Mucosa of descending colon (tissue), 3 donors: ENCODE results near the gene FCF1. TPM values are rescaled to one million over a fixed set of nuclear protein-coding genes. Genes with fewer than 3 reads are reported as not detected.

Experiments used
- ATAC-seq: fragments of 200-7000 bp; cut with Tn5 transposase; one replicate; pipeline ENCODE4 v1.9.1; 2020; ENCODE audit warnings: mild to moderate bottlenecking, moderate library complexity
- DNase-seq, 3 donors: peaks; one replicate each; pipeline ENCODE4 v3.0.0-alpha.2; 2020
- H3K36me3 ChIP-seq: fragments of 200-600 bp; one replicate; pipeline ENCODE4 v1.8.0; 2021; ENCODE audit warnings: low read depth, mild to moderate bottlenecking
- H3K4me1 ChIP-seq: fragments of 200-600 bp; one replicate; pipeline ENCODE4 v1.8.0; 2021; ENCODE audit warnings: low read depth, mild to moderate bottlenecking
- H3K4me3 ChIP-seq: fragments of 200-600 bp; one replicate; pipeline ENCODE4 v1.8.0; 2021; ENCODE audit warnings: mild to moderate bottlenecking
- H3K9me3 ChIP-seq: fragments of 200-600 bp; one replicate; pipeline ENCODE4 v1.8.0; 2021; ENCODE audit warnings: mild to moderate bottlenecking
- intact Hi-C, 2 donors: fragments of 100-400 bp; cut with DNase I in 1 of 2; cut with micrococcal nuclease in 1 of 2; formaldehyde crosslinking; loops; one replicate each; pipeline versions ENCODE4 v1.11.0 to v1.11.1; 2022; cut with DNase I, micrococcal nuclease
- total RNA-seq, 3 donors: library from RNA; stranded (reverse); fragmentation: NEBNext Ultra II Directional in 2 of 3; extraction: Animal tissue kit (Norgen Biotek cat#: 25700) in 2 of 3; gene quantifications; one replicate each; pipeline versions ENCODE4 v1.2.1 to v1.2.4, GENCODE V29; 2021 to 2023
- TF ChIP-seq, protein P1 (sequence below): fragments of 200-600 bp; IDR thresholded peaks from one replicate; pipeline ENCODE4 v1.8.0; 2022; ENCODE audit warnings: antibody characterized with exemption, mild to moderate bottlenecking
- donor health status: DM: no; HTN: no; CAD: no; lungs with moderate emphysema.
- donor health status: DM: no; HTN: no; CAD: no.
- donor health status: DM: no; HTN: yes; CAD: no.

The FCF1 gene
- total RNA-seq, 3 donors from 2014 or later: 31.7 to 46.5 (median 43.0) TPM

DNA sequence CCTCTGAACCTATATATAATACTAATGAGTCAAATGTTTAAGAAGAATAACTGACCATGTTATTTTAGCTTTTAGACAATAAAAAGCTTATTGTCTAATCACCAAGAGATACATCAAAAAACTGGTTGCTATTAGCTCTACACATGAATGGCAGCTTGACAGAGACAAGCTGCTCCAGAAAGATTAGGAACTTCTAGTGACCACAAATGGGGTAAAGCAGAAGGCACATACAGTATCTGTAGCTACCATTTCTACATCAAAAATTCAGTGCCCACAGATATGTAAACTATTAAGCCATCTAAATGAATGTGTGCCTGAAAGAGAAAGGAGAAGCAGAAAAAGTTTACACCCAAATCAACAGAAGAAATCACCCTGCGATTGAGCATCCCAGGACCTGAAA lies 2.5 kb upstream of the FCF1 start:
- no peaks in the 10 kb centered on the region for H3K4me1 ChIP-seq
- DNase-seq (no peak), ATAC-seq (no peak)
- no peaks in the 10 kb centered on the region for H3K9me3 ChIP-seq
- no peak overlapping the region for H3K4me3 ChIP-seq
- no peaks in the 10 kb centered on the region for H3K36me3 ChIP-seq
- TF ChIP-seq, protein P1, sequence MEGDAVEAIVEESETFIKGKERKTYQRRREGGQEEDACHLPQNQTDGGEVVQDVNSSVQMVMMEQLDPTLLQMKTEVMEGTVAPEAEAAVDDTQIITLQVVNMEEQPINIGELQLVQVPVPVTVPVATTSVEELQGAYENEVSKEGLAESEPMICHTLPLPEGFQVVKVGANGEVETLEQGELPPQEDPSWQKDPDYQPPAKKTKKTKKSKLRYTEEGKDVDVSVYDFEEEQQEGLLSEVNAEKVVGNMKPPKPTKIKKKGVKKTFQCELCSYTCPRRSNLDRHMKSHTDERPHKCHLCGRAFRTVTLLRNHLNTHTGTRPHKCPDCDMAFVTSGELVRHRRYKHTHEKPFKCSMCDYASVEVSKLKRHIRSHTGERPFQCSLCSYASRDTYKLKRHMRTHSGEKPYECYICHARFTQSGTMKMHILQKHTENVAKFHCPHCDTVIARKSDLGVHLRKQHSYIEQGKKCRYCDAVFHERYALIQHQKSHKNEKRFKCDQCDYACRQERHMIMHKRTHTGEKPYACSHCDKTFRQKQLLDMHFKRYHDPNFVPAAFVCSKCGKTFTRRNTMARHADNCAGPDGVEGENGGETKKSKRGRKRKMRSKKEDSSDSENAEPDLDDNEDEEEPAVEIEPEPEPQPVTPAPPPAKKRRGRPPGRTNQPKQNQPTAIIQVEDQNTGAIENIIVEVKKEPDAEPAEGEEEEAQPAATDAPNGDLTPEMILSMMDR: no peak
- intact Hi-C loops: no loop called here

- TF ChIP-seq, protein P1: no peak
- ATAC-seq (no peak), DNase-seq (no peak)
- intact Hi-C loops: no loop called here
- Histone ChIP-seq H3K4me3 (no peak overlapping the region), H3K9me3 (no peaks in the 10 kb centered on the region), H3K4me1 (no peaks in the 10 kb centered on the region), H3K36me3 (no peaks in the 10 kb centered on the region)
These were observed 1.3 kb upstream of the FCF1 start for GRCh38 chr14:74711651-74712050.

DNA sequence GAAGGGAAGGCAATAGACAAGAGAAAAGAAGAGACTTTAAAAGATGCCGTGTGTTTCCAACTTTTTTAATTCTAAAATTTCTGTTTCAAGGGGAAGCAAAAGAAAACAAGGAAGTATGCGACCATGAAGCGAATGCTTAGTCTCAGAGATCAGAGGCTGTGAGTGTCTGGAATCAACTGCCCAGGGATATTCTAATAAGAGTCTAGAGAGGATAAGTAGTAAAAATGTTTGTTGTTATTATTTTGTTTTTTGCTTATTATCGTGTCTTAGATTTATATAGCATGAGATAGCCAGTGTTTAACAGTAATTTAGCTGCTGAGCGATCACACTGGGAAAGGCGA lies 421 bp downstream of the FCF1 start:
- DNase-seq: no peak
- peak overlapping the region; percentile 69 for H3K4me3 ChIP-seq
- TF ChIP-seq, protein P1: no peak
- ATAC-seq: peak; percentile 19
- no peaks in the 10 kb centered on the region for H3K9me3 ChIP-seq
- intact Hi-C loops: no loop called here
- no peaks in the 10 kb centered on the region for H3K4me1 ChIP-seq
- no peaks in the 10 kb centered on the region for H3K36me3 ChIP-seq

GRCh38 chr14:74720526-74720925 lies 7.6 kb downstream of the FCF1 start:
- peaks cover 2% of the 10 kb centered on the region for H3K36me3 ChIP-seq
- no peaks in the 10 kb centered on the region for H3K9me3 ChIP-seq
- no peaks in the 10 kb centered on the region for H3K4me1 ChIP-seq
- DNase-seq (no peak), ATAC-seq (no peak)
- intact Hi-C loops: no loop called here
- TF ChIP-seq, protein P1: no peak
- H3K4me3 ChIP-seq: no peak overlapping the region

DNA sequence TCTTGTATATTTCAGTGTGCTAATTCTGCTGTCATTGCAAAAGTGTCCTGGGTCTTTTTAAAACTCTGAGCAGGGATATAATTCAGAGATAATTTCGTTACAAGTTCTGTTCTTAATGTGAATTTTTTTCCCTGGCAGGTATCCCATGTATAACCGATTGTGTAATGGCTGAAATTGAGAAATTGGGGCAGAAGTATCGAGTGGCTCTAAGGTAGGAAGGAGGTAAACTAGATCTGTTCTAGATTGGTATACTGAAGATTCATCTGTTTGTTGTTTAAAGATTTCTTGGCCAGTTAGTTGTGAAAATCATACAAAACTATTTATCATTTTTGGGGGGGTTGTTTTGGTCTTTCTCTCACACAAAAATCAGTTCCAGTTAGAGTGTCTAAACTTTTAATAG lies 10.2 kb downstream of the FCF1 start:
- no peak overlapping the region for H3K4me3 ChIP-seq
- intact Hi-C loops: no loop called here
- H3K4me1 ChIP-seq: no peaks in the 10 kb centered on the region
- DNase-seq: no peak
- H3K36me3 ChIP-seq: peaks cover 2% of the 10 kb centered on the region
- TF ChIP-seq, protein P1: no peak
- H3K9me3 ChIP-seq: no peaks in the 10 kb centered on the region
- no peak for ATAC-seq

GRCh38 chr14:74732387-74732786 lies 19.4 kb downstream of the FCF1 start:
- no peak for DNase-seq
- peak; percentile 61 for ATAC-seq
- TF ChIP-seq, protein P1: no peak
- H3K4me1 ChIP-seq: no peaks in the 10 kb centered on the region
- intact Hi-C loops: no loop called here
- peaks cover 9% of the 10 kb centered on the region for H3K36me3 ChIP-seq
- H3K4me3 ChIP-seq: no peak overlapping the region
- H3K9me3 ChIP-seq: no peaks in the 10 kb centered on the region
